Pancreas (tissue), 10 donors: ENCODE measurements around the gene MECP2. TPM values are rescaled to one million over a fixed set of nuclear protein-coding genes. Genes with fewer than 3 reads are reported as not detected.

Experiments used
- ATAC-seq, 4 donors: fragments of 200-7000 bp; cut with Tn5 transposase; one replicate each; pipeline versions ENCODE4 v1.8.0 to v1.9.1; 2020; ENCODE audit warnings: mild to moderate bottlenecking in 4 of 4, moderate library complexity in 4 of 4
- DNase-seq, 6 donors: peaks; one replicate each; pipeline ENCODE4 v3.0.0-alpha.2; 2020
- FAIRE-seq: peaks from 2 replicates; lab custom pipeline; 2012; peaks lifted over from hg19 to GRCh38; lab: Jason Lieb, UNC
- H3K27ac ChIP-seq, 4 donors: fragments of 200-600 bp; sonication (generic); 1 replicate in 3 of 4; 2 replicates in 1 of 4; pipeline versions ENCODE4 v1.5.0 to v1.8.0; 2020
- H3K27me3 ChIP-seq, 4 donors: fragments of 200-600 bp; one replicate each; pipeline ENCODE4 v1.8.0; 2021
- H3K36me3 ChIP-seq, 3 donors: fragments of 200-600 bp; sonication (generic) in 1 of 3; one replicate each; pipeline versions ENCODE4 v1.5.0 to v1.8.0; 2020 to 2021
- H3K4me1 ChIP-seq, 3 donors: fragments of 200-600 bp; one replicate each; pipeline ENCODE4 v1.8.0; 2021
- H3K4me3 ChIP-seq, 4 donors: fragments of 200-600 bp; sonication (generic) in 2 of 4; one replicate each; pipeline versions ENCODE4 v1.5.0 to v1.8.0; 2020 to 2021
- H3K9me3 ChIP-seq, 4 donors: fragments of 200-600 bp; one replicate each; pipeline ENCODE4 v1.8.0; 2021
- CTCF ChIP-seq, 4 donors: fragments of 200-600 bp; sonication (generic) in 3 of 4; IDR thresholded peaks; one replicate each; pipeline versions ENCODE4 v1.5.0 to v1.8.0; 2021; ENCODE audit warnings: antibody characterized with exemption in 4 of 4
- WGBS, 2 donors: extraction: QIAGEN DNeasy Blood & Tissue Kit; methylation state at CpG; one replicate each; pipeline ENCODE4 v1.1.7; 2013; 5-methylcytosine and 5-hydroxymethylcytosine counted together
- intact Hi-C, 3 donors: fragments of 100-400 bp; cut with DNase I; formaldehyde crosslinking; loops; one replicate each; pipeline versions ENCODE4 v1.11.1 to v1.14.2; 2022
- polyA plus RNA-seq, 2 donors: library from polyadenylated mRNA; stranded (reverse); fragments of 200-250 nt; gene quantifications; one replicate each; pipeline ENCODE4 v1.2.3, GENCODE V29; 2013
- total RNA-seq, 6 donors: library from RNA; stranded (reverse); fragmentation: NEBNext Ultra II Directional in 4 of 6; extraction: Animal tissue kit (Norgen Biotek cat#: 25700) in 4 of 6; gene quantifications; one replicate each; pipeline versions ENCODE4 v1.2.1 to v1.2.4, GENCODE V29; 2021 to 2023
- donor health status: healthy with polysubstance abuse.
- donor health status: DM: no; HTN: no; CAD: no; lungs with moderate emphysema.
- donor health status: DM: no; HTN: no; CAD: no.
- donor health status: control.
- donor health status: control.
- donor health status: Bipolar disorder and iron deficiency.
- donor health status: DM: yes; HTN: yes; CAD: no.
- donor health status: DM: no; HTN: no; CAD: no.
- donor health status: DM: no; HTN: no; CAD: no.
- donor health status: DM: yes; HTN: yes; CAD: no.

The MECP2 gene
- total and polyA plus RNA-seq, 8 donors, result 17.7 to 30.8 (median 22.1) TPM

DNA sequence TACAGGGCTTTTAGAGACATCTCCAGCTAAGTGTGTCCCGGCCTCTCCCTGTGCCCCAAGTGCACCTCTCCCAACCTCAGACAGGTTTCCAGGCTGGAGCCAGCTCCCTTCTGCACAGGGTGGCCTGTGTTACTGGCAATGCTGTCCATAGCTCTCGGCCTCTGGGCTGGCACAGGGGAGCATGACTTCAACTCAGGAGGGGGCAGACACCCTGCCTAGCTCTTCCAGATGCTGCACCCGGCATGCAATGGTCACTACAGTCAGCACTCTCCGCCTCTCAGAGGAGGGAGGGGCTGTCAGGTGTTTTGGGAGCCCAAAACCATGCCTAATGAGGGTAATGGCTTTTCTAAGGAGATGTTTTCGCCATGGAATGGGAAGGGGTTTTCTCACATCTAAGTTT is 75.4 kb downstream of the MECP2 start:
- Histone ChIP-seq H3K4me3 (no peak overlapping the region), H3K27me3 (peaks cover 0 to 3% (median 0%) of the 10 kb centered on the region in 4 donors), H3K27ac (no peak overlapping the region), H3K9me3 (no peaks in the 10 kb centered on the region), H3K4me1 (no peaks in the 10 kb centered on the region), H3K36me3 (no peaks in the 10 kb centered on the region)
- FAIRE-seq, result no peak
- TF ChIP-seq CTCF (IDR thresholded peaks at IDR 0.05), result no peak
- ATAC-seq, result no peak
- intact Hi-C loops, result no loop called here
- peak in 1 of 6 donors; percentile 53 for DNase-seq
- 64 to 81% methylated on average over 5 of the region's 5 CpGs for WGBS, 2 donors

DNA sequence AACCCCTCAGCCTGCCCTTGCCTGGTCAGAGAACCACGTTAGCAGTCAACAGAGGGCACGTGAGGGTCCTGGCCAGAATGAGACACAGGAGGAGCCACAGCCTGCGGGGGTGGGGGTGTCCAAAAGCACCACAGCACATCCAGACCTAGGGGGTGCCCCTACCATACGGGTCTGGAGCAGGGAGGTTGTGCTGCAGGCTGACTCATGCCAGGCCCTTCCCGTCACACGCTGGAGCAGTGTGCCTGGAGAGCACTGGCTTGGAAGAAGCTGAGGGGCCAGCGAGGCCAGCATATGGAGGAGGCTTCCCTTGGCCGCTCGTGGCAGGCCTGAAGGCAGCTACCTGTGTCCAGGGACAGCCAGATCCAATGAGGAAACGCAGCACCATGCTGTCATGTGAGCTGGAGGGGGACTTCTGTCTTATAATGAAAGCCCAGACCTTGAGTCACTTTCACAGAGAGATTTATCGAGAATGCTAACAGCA is 76.3 kb downstream of the MECP2 start:
- Histone ChIP-seq H3K4me1 (no peaks in the 10 kb centered on the region), H3K4me3 (no peak overlapping the region), H3K9me3 (no peaks in the 10 kb centered on the region), H3K27ac (peak overlapping the region in 1 of 4 donors; percentile 86), H3K27me3 (peaks cover 0 to 3% (median 0%) of the 10 kb centered on the region in 4 donors), H3K36me3 (no peaks in the 10 kb centered on the region)
- DNase-seq, result peak in 1 of 6 donors; percentile 53
- intact Hi-C loops, result no loop called here
- peak in 1 of 4 donors; percentile 38 for ATAC-seq
- TF ChIP-seq CTCF (IDR thresholded peaks at IDR 0.05), result no peak
- no peak for FAIRE-seq
- WGBS, 2 donors, result 75 to 82% methylated on average over 11 of the region's 11 CpGs

DNA sequence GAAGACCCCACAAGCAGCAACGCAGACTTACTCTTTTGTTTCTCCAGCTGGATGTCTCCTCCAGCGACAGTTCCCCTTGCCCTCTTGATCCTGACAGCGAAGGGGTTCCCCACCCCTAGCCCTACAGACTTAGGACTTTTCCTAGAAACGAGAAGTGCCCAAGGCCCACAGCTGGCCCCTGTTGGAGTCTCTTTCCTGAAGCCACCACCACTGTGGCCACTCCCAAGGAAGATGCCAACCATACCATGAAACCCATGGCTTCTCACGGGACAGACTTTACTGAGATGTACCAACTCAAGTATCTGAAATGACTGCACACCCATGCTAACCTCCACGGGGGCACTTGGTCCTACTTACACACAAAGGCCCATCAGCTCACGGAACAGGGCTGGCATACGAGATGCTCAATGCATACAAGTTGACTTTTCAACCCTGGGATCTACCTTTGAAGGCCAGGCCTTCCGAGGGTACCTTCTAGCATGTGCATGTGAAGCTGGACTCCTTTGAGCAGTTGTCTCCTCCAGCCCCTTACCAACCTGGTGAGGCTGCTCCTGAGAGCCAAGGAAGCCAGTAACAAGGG is 76.9 kb downstream of the MECP2 start:
- Histone ChIP-seq H3K27ac (peak overlapping the region; percentile 46 to 86 (median 72)), H3K4me3 (peak overlapping the region in 3 of 4 donors; percentile 16 to 53 (median 51)), H3K27me3 (peaks cover 0 to 1% (median 0%) of the 10 kb centered on the region in 4 donors), H3K36me3 (no peaks in the 10 kb centered on the region), H3K4me1 (no peaks in the 10 kb centered on the region), H3K9me3 (no peaks in the 10 kb centered on the region)
- intact Hi-C loops, result no loop called here
- TF ChIP-seq CTCF (IDR thresholded peaks at IDR 0.05), result no peak
- no peak for FAIRE-seq
- peak in 2 of 4 donors; percentile 7 to 12 for ATAC-seq
- DNase-seq, result no peak
- WGBS, 2 donors, result 50 to 68% methylated on average over 9 of the region's 9 CpGs

DNA sequence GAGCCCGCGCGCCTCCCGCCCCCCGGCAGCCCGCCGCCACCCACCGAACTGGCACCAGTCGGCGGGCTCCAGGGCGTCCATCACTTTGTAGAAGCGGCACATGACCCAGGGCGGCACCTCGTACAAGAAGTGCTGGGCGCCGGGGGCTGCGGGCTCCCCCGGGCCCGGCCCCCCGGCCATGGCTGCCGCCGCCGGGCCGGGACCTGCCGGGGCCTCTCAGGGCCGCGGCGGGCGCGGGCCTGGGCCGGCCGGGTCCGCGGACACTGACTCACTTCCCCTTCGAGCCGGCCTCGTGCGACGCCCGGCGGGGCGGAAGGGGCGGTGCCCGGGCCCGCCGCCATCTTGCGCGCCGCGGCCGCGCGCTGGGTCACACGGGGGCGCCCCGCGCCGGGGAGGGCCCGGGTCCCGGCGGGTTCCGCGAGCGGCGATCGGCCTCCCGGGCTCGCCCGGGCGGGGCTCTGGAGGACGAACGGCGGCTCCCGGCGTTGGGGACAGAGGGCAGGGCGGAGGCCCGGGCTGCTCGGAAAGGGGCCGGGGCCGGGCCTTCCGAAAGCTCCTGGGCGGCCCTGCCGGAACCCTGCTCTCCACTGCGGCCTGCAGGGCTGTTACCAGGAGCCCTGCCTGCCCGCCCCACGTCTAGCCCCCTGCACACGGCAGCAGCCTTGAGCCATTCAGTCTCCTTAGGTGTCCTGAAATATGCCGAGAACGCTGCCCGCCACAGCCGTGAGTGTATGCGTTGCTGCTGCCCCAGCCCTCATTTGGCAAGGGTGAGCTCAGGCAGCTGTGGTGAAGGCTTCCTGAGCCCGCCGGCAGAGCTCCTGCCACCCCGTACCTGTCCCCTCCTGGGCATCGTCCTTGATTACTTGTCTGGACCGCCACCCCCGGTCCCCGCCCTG is 77.6 kb downstream of the MECP2 start, which contains the start of gene IRAK1:
Gene IRAK1, minus strand, starts transcription at position 270 of the 896 bp plus-strand sequence. Its CDS starts 90 bp downstream, at position 180.
- Histone ChIP-seq H3K4me3 (peak within 1 kb of the TSS; percentile 27 to 68 (median 43)), H3K9me3 (no peaks in the 10 kb centered on the region), H3K36me3 (no peaks in the 10 kb centered on the region), H3K27me3 (no peaks in the 10 kb centered on the region), H3K27ac (peak within 1 kb of the TSS; percentile 46 to 86 (median 72)), H3K4me1 (no peaks in the 10 kb centered on the region)
- 1 to 27% methylated on average over 64 to 99 of the region's 99 CpGs for WGBS, 2 donors
- intact Hi-C loops, result no loop called here
- ATAC-seq (peak; percentile 76 to 88 (median 84)), DNase-seq (peak in 5 of 6 donors; percentile 43 to 85 (median 61)), FAIRE-seq (no peak)
- TF ChIP-seq CTCF (IDR thresholded peaks at IDR 0.05), result no peak
